NK-92 treated with Interleukin-12 subunit alpha and Interleukin-12 subunit beta, amount 100 ng/mL, for 24 hours (cell line): ENCODE results near the gene ZNF207.
"Not testable (repeated sequence)": the region's sequence is repeated elsewhere in the genome, so short reads cannot be mapped to it uniquely, and the experiment has no call there.

Experiments used
- DNase-seq: peaks from one replicate; lab custom pipeline; 2025; lab: John Stamatoyannopoulos, UW

Gene ZNF207

DNA sequence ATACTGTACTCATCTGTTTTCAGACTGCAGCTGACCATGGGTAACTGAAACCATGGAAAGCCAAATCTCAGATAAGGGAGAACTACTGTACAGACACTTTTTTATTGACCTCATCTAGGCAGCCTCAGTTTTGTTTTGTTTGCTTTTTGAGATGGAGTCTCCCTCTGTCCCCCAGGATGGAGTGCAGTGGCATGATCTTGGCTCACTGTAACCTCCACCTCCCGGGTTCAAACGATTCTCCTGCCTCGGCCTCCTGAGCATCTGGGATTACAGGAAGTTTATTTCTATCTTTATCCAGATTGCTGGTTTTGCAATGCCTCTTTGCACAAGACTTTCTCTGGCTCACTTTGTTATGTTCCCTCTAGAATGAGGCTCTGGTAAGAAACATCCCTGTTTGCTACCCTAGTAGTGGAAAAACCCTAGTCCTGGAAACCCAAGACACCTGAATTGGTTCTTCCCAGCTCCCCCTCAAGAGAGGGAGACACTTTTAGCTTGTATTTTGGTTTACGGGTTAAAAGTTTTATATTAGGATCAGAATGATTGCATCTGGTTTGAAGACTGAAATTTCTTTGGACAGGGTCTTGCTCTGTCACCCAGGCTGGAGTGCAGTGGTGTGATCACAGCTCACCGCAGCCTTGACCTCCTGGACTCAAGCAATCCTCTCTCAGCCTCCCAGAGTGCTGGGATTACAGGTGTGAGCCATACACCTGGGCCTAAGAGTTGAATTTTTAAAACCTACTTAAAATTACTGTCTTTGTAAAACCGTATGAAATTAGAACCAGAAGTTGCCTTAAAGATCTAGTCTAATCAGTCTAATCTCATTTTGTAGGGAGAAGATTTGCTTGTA lies 38.9 kb downstream of the ZNF207 start:
- DNase-seq = no peak

DNA sequence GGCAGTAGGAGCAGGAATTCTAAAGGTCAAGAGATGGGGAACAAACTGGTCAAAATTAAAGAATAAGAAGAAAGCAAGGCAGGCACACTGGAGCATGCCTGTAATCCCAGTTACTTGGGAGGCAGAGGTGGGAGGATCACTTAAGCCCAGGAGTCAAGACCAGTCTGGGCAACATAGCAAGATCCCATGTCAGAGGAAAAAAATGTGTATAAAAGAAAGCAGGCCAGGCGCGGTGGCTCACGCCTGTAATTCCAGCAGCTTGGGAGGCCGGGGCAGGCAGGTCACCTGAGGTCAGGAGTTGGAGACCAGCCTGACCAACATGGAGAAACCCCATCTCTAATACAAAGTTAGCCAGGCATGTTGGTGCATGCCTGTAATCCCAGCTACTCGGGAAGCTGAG lies 43.9 kb downstream of the ZNF207 start:
- no peak for DNase-seq

DNA sequence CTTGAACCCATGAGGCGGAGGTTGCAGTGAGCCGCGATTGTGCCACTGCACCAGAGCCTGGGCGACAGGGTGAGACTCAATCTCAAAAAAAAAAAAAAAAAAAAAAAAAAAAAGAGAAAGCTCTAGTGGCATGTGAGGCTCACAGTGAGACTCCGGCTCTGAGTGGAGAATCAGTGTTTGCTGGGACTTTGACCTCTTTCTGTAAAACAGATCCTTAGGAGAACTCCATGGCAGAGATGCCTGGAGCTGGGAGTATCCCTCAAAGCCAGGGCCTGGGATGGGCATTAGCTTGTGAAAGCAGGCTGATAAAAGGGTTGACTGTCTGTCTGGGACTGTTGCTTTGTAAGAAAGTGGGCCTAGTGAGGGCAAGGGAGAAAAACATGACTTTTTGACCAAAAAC lies 46.4 kb downstream of the ZNF207 start:
- DNase-seq = no peak

GRCh38 chr17:32398946-32399345 lies 49.0 kb downstream of the ZNF207 start:
- DNase-seq = no peak

GRCh38 chr17:32410085-32410484 lies 60.1 kb downstream of the ZNF207 start:
- not testable (repeated sequence) for DNase-seq

DNA sequence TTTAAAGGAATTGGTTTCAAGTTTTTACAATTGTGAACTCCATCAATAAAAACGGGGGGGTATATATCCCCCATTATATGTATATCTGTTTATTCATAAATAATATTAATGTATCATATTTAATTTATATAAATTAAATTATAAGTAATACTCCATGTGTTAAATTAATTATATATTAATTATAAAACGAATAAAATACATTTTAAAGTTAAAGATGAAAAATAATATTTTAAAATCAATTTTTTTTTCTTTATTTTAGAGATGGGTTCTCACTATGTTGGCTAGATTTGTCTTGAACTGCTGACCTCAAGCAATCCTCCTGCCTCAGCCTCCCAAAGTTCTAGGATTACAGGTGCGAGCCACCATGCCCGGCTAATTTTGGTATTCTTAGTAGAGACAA lies 76.9 kb downstream of the ZNF207 start:
- DNase-seq = no peak

- no peak for DNase-seq
Measured at GRCh38 chr17:32429598-32429997, 79.6 kb downstream of the ZNF207 start.
